GM23338 (cell line): Measurements from ENCODE around the gene GNPTAB.

Experiments used
- CREB1 ChIP-seq: fragments of 250-450 bp; sonication (Bioruptor Pico); IDR thresholded peaks from 2 replicates; pipeline ENCODE4 v1.5.0; 2020; ENCODE audit warnings: low read depth, mild to moderate bottlenecking, moderate library complexity
- ETS1 ChIP-seq: IDR thresholded peaks from 2 replicates; pipeline ENCODE4 v1.6.1; 2016; ENCODE audit warnings: antibody characterized with exemption
- EZH2 ChIP-seq: fragments of 200-600 bp; sonication (generic); IDR thresholded peaks from one replicate; pipeline ENCODE4 v1.8.0; 2017; ENCODE audit warnings: antibody characterized with exemption, mild to moderate bottlenecking, low read depth; ENCODE audit not compliant: unreplicated experiment
- EZH2phosphoT487 ChIP-seq: fragments of 200-600 bp; sonication (generic); IDR thresholded peaks from one replicate; pipeline ENCODE4 v1.8.1; 2018; ENCODE audit warnings: antibody characterized with exemption; ENCODE audit not compliant: unreplicated experiment
- JUNB ChIP-seq: IDR thresholded peaks from one replicate; pipeline ENCODE4 v1.6.1; 2016; ENCODE audit warnings: antibody characterized with exemption; ENCODE audit not compliant: unreplicated experiment
- NANOG ChIP-seq: IDR thresholded peaks from 2 replicates; pipeline ENCODE4 v1.6.1; 2016; ENCODE audit warnings: antibody characterized with exemption, borderline replicate concordance
- POLR2AphosphoS5 ChIP-seq: IDR thresholded peaks from 2 replicates; pipeline ENCODE4 v1.6.1; 2016; ENCODE audit warnings: antibody characterized with exemption, low read depth
- STAT1 ChIP-seq: IDR thresholded peaks from one replicate; pipeline ENCODE4 v1.6.1; 2016; ENCODE audit warnings: antibody characterized with exemption; ENCODE audit not compliant: unreplicated experiment
- ZNF114 ChIP-seq: fragments of 250-450 bp; sonication (Bioruptor Pico); IDR thresholded peaks from 2 replicates; pipeline ENCODE4 v1.5.0; 2020; ENCODE audit warnings: mild to moderate bottlenecking, moderate library complexity
- ZNF331 ChIP-seq: fragments of 250-450 bp; sonication (Bioruptor Pico); IDR thresholded peaks from 2 replicates; pipeline ENCODE4 v1.5.0; 2020; ENCODE audit warnings: low read depth, mild to moderate bottlenecking, moderate library complexity
- ZNF462 ChIP-seq: fragments of 250-450 bp; sonication (Bioruptor Pico); IDR thresholded peaks from 2 replicates; pipeline ENCODE4 v1.5.0; 2020; ENCODE audit warnings: mild to moderate bottlenecking, moderate library complexity
- TF ChIP-seq, protein P1 (sequence below), 2 experiments: fragments of 200-600 bp in 1 of 2; sonication (generic) in 1 of 2; conservative IDR thresholded peaks; 2 replicates each; pipeline versions ENCODE4 v1.5.1 to v1.6.1; 2016 to 2017; ENCODE audit warnings: antibody characterized with exemption in 2 of 2, low read depth in 2 of 2, mild to moderate bottlenecking in 2 of 2, moderate library complexity in 1 of 2
- TF ChIP-seq, protein P2 (sequence below): IDR thresholded peaks from one replicate; pipeline ENCODE4 v1.6.1; 2018; ENCODE audit warnings: antibody characterized with exemption; ENCODE audit not compliant: unreplicated experiment

DNA sequence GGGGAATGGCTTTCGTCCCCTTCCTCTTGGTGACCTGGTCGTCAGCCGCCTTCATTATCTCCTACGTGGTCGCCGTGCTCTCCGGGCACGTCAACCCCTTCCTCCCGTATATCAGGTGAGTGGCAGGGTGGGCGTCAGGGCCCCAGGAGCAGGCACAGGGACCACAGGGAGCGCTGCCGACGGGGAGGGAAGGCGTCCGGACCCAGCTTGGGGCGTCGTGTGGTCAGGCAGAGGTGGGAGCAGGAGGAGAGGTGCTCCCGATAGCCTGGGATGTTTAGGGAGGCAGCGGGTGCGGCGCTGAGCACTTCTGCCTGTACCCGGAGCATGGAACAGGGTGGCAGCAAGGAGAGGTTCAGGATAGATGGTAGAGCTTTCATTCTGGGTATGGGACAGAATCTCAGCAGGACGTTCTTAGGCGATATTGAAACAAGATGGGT, 47.1 kb upstream of the GNPTAB start:
- TF ChIP-seq POLR2AphosphoS5 (no peak), ZNF331 (no peak), EZH2phosphoT487 (no peak), EZH2 (no peak), CREB1 (CRISPR knock-in tag) (no peak), STAT1 (no peak), JUNB (no peak), ZNF462 (CRISPR knock-in tag) (no peak), ETS1 (no peak), NANOG (no peak), ZNF114 (no peak)
- TF ChIP-seq, protein P1, sequence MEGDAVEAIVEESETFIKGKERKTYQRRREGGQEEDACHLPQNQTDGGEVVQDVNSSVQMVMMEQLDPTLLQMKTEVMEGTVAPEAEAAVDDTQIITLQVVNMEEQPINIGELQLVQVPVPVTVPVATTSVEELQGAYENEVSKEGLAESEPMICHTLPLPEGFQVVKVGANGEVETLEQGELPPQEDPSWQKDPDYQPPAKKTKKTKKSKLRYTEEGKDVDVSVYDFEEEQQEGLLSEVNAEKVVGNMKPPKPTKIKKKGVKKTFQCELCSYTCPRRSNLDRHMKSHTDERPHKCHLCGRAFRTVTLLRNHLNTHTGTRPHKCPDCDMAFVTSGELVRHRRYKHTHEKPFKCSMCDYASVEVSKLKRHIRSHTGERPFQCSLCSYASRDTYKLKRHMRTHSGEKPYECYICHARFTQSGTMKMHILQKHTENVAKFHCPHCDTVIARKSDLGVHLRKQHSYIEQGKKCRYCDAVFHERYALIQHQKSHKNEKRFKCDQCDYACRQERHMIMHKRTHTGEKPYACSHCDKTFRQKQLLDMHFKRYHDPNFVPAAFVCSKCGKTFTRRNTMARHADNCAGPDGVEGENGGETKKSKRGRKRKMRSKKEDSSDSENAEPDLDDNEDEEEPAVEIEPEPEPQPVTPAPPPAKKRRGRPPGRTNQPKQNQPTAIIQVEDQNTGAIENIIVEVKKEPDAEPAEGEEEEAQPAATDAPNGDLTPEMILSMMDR (conservative IDR thresholded peaks at IDR 0.05; ENCODE audit: low read depth in 2 of 2): no peak
- TF ChIP-seq, protein P2, sequence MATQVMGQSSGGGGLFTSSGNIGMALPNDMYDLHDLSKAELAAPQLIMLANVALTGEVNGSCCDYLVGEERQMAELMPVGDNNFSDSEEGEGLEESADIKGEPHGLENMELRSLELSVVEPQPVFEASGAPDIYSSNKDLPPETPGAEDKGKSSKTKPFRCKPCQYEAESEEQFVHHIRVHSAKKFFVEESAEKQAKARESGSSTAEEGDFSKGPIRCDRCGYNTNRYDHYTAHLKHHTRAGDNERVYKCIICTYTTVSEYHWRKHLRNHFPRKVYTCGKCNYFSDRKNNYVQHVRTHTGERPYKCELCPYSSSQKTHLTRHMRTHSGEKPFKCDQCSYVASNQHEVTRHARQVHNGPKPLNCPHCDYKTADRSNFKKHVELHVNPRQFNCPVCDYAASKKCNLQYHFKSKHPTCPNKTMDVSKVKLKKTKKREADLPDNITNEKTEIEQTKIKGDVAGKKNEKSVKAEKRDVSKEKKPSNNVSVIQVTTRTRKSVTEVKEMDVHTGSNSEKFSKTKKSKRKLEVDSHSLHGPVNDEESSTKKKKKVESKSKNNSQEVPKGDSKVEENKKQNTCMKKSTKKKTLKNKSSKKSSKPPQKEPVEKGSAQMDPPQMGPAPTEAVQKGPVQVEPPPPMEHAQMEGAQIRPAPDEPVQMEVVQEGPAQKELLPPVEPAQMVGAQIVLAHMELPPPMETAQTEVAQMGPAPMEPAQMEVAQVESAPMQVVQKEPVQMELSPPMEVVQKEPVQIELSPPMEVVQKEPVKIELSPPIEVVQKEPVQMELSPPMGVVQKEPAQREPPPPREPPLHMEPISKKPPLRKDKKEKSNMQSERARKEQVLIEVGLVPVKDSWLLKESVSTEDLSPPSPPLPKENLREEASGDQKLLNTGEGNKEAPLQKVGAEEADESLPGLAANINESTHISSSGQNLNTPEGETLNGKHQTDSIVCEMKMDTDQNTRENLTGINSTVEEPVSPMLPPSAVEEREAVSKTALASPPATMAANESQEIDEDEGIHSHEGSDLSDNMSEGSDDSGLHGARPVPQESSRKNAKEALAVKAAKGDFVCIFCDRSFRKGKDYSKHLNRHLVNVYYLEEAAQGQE: no peak
